T-helper 2 cell treated with Interferon-gamma antibody and Interleukin-4, amounts not matched to agents 100 ng/mL and 5 ng/mL, for 36 hours (primary cell): ENCODE results near the gene ZNF692. TPM values are rescaled to one million over a fixed set of nuclear protein-coding genes. Genes with fewer than 3 reads are reported as not detected.

ENCODE experiments used
- intact Hi-C: fragments of 100-400 bp; cut with micrococcal nuclease; formaldehyde crosslinking; loops from one replicate; pipeline ENCODE4 v1.15.1; 2023
- total RNA-seq: library from RNA; stranded (reverse); gene quantifications from 2 replicates; pipeline ENCODE4 v1.2.3, GENCODE V29; 2022

ZNF692 gene
- total RNA-seq, 1 donor from 2014 or later: 64.3 TPM

- intact Hi-C loops: loop anchor here (1.0 to 5.0 kb wide), 8 partner anchors 12 to 1724 kb away; partner anchors contain the start of genes PGBD2, ZNF669 and ZNF672
Measured at GRCh38 chr1:248825909-248826760, 32.8 kb downstream of the ZNF692 start, which contains the start of gene SH3BP5L. Gene SH3BP5L, minus strand, starts transcription at chr1:248825915. Its CDS starts 980 bp downstream, at chr1:248824935.

DNA sequence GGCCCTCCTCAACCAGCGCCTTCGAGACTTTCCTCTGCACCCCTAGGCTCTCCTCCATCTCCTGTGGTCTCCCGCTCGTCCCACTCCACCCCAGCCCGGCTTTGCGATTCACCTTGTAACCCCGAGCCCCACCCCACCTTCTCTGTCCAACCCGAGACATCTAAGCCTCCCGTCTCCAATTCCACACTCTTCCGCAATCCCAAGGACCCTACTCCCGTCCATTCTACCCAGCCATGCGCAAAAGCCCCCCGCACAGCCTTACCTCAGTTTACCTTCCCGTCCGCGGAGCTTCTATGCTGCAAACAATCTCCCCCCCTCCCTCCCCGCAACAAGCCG is 33.3 kb downstream of the ZNF692 start:
- intact Hi-C loops: loop anchor here (5.0 kb wide), 1 partner anchor 1723 kb away; the partner anchor contains the start of gene ZNF669

DNA sequence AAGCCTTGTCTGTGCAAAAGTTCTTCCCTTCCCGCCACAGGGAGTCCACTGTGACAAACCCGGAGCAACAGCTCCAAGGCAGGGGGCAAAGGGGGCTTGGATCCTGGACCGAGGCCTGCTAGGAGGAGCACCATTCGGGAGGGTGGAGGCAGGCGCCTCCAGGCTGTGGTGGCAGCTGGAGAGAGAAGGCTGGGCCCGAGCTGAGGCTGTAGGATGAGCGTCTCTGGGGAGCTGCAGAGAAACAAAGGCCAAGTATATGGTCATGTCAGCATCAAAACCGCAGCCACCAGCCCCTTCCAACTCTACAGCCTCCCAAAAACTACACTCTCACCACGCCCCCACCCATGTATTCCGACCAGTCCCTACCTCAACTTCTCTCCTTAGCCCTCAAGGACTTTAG is 33.7 kb downstream of the ZNF692 start:
- intact Hi-C loops: loop anchor here (5.0 kb wide), 1 partner anchor 1723 kb away; the partner anchor contains the start of gene ZNF669

- intact Hi-C loops: loop anchor here (5.0 kb wide), 1 partner anchor 1722 kb away; the partner anchor contains the start of gene ZNF669
Measured at GRCh38 chr1:248824701-248825100, 34.2 kb downstream of the ZNF692 start.

GRCh38 chr1:248824301-248824700 is 34.6 kb downstream of the ZNF692 start:
- intact Hi-C loops: no loop called here

DNA sequence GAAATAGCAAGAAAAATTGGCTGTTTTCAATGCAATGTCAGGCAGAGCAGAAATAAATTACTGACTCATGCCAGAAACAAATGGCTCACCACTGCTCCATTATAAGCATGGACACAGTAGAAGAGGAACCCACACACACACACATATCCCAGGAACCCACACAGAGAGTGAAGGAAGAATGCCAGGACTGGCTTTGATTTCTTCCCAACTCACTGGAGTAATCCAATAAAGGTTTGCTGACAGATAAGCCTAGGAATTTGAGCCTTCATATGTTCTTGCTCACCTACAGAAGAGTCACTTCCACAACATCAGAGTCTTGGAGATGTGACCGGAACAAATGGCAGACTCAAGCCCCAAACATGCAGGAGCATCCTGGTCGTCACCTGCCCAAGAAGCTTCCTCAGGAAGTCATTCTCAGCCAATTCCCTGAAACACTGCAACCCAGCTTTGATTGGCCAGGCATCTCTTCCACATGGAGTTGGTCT is 35.3 kb downstream of the ZNF692 start:
- intact Hi-C loops: no loop called here

DNA sequence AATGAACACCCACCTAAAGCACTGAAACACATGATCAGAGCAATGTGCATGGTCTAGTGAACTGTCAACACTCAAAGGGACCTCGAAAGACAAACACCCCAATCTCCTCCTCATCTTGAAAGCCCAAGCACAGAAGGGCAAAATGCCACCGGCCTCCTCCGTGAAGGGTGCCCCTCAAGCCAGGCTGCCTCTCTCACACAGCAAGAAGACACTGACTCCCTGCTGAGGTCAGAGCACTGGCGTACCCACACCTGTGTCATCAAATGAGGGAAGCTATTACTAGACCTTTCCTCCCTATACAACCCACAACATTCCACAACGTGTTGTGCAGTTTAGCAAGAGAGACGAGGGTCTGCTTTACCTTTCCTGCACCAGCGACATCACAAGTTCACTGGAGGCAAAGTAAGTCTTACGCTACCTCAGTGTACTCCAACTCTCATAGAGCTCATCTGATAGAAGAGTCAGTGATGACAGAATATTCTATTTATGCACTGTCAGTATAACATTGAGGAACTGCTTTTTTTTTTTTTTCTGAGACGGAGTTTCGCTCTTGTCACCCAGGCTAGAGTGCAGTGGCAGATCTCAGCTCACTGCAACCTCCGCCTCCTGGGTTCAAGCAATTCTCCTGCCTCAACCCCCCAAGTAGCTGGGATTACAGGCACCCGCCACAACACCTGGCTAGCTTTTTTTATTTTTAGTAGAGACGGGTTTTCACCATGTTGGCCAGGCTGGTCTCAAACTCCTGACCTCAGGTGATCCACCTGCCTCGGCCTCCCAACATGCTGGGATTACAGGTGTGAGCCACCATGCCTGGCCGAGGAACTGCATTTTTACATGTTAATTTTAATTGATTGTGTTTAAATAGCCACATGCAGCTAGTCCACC is 36.5 kb downstream of the ZNF692 start:
- intact Hi-C loops: no loop called here

- intact Hi-C loops: no loop called here
Measured at GRCh38 chr1:248821641-248822040, 37.2 kb downstream of the ZNF692 start.

DNA sequence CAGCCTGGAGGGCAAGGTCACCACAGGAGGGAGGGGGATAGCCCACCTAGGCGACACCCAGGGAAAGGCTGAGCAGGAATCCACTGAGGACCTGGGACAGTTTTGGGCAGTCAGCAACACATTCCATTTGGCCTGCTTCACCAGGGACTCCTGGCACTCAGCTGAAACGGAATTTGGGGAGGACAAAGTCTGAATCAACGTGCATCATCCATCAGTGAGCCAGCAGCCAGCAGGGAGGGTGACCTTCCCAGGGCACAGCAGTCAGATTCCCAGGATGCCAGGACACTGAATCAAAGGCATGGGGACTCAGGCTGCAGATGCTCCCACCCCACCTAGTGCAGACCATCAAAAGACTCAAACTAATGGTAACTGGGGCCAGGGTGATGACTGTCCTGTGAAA is 37.8 kb downstream of the ZNF692 start:
- intact Hi-C loops: no loop called here

GRCh38 chr1:248820041-248820585 is 38.8 kb downstream of the ZNF692 start:
- intact Hi-C loops: no loop called here

DNA sequence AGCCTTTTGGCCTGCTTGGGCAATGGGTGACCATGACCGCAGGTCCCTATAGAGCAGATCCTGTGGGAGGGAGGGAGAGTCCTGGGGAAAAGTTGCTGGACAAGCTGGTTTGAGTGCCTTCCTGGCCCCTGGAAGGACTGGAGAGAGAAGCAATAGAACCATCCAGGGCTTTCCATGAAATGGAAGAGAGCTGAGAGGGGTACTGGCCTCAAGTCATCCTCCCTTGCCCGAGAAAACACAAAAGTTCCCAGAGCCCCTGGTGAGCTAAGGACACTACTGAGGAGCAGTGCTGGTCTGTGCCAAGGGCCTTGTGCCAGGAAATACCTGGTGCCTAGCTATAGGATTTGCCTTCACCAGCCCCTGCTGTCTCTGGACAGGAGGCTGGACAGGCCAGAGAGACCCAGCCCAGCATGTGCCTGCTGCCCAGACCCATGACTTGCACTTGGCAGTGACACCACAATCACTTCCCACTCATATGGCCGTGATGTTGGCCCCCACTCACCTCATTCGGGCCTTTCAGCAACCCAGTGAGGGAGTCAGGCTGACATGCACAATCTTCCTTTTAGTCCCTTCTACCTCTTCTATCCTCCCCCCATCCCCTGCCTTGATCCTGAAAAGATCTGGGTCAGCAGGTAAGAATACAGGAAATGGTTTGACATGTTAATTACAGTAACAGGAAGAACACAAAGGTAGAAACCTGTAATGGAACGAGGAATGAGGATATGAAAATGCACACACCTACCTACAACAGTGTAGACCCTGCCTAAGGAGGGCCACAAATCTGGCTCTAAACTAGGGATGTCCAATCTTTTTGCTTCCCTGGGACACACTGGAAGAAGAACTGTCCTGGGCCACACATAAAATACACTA is 40.1 kb downstream of the ZNF692 start:
- intact Hi-C loops: no loop called here

- intact Hi-C loops: no loop called here
Measured at GRCh38 chr1:248817065-248817464, 41.8 kb downstream of the ZNF692 start.

- intact Hi-C loops: no loop called here
Measured at GRCh38 chr1:248816042-248816851, 42.6 kb downstream of the ZNF692 start.

DNA sequence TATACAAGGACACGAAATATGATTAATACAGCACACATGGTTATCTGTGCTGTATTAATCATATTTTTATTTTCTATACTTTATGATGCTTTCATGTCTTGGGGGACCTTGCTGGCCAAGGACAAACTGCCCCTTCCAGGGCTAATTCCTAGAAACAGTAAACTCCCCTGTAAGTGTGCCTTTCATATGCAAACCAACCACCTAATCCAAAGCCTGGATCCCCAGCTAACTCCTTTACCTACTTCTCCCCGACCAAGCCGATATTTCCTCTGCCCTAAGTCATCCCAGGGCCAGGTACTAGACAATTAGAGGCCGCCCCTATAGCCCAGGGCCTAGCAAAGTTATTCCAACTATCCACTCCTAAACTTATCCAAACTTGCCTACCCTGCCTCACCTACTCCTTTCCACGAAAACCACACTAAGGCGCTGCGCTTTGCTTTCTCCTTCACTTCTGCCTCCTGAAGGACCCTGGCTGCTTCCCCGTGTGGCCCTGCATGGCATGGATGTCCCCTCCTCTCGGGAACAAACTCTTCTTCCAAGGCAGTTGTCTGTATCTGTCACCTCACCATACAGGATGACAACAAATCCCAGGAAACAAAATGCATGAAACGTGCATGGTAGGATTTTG is 43.4 kb downstream of the ZNF692 start:
- intact Hi-C loops: no loop called here

DNA sequence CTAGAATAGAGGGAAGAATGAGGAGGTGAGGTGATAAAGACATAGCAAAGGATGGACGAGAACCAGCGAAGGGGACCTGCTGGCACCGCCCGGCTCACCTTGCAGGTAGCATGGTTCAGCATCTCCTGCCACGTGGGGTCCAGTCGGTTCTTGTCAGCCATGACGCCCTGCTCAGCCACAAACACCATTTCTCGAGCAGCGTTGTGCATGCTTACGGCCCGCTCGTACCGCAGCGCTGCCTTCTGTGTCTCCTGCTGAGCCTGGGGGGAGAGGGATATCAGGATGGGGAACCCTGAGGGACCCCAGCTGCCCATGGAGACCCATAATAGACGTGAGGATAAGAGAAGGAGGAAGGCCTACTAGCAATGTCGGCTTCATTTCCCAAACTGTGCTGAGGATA is 44.5 kb downstream of the ZNF692 start:
- intact Hi-C loops: no loop called here

- intact Hi-C loops: no loop called here
Measured at GRCh38 chr1:248813546-248813945, 45.3 kb downstream of the ZNF692 start.

DNA sequence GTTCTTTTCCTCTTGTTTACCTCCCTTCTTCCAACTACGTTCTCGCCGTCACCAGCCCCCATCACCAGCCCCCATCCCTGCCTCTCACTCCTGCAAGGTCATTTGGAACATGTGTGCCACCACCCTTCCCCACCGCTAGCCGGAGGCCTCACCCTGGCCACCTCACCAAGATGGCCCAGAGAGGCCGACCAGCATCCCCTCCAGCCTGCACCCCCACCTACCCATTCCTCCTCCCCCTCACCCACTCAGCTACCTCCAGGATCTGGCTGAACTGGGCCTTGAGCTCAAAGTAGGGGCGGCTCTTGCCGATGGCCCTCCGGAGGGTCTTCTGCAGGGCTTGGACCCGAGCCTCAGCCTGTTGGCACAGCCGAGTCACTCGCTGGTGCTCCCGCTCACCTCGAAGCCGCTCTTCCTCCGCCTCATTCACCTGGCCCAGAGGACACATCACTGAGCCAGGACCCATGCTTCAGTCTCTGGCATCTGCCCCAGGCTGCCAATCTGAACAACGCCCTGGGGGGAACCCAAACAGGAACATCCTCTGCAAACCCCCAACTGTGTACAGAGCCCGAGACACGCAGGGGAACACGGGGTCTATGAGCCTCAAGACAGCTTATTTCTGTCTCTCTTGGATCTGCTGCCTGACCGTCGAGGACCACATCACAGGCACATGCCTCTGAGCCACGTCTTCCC is 46.0 kb downstream of the ZNF692 start:
- intact Hi-C loops: no loop called here
